Neutrophil (primary cell): ENCODE results near the gene LYSMD2.
A peak's percentile ranks its signal among the peaks of the same experiment; 100 is the strongest.

Source experiments
- H3K27ac ChIP-seq: fragments of 200-600 bp; sonication (generic); 2 replicates; pipeline ENCODE4 v1.5.1; 2016; ENCODE audit warnings: mild to moderate bottlenecking, moderate library complexity
- H3K27me3 ChIP-seq: fragments of 200-600 bp; sonication (generic); 2 replicates; pipeline ENCODE4 v1.6.0; 2016; ENCODE audit warnings: mild to moderate bottlenecking
- H3K36me3 ChIP-seq: fragments of 200-600 bp; sonication (generic); 2 replicates; pipeline ENCODE4 v1.5.1; 2017
- H3K4me1 ChIP-seq, 2 experiments: fragments of 200-600 bp in 1 of 2; sonication (generic) in 1 of 2; 1 replicate in 1 of 2; 2 replicates in 1 of 2; pipeline versions ENCODE4 v1.5.1 to v1.6.1; 2013 to 2016; ENCODE audit warnings: low read depth in 1 of 2, low read length in 1 of 2, mild to moderate bottlenecking in 1 of 2, moderate library complexity in 1 of 2; ENCODE audit not compliant: control insufficient read depth in 1 of 2, insufficient read depth in 1 of 2
- H3K4me3 ChIP-seq, 2 experiments: fragments of 200-600 bp in 1 of 2; sonication (generic) in 1 of 2; 1 replicate in 1 of 2; 2 replicates in 1 of 2; pipeline ENCODE4 v1.5.1; 2013 to 2016; ENCODE audit warnings: low read depth in 1 of 2, low read length in 1 of 2, mild to moderate bottlenecking in 1 of 2, moderate library complexity in 1 of 2
- H3K9me3 ChIP-seq: fragments of 200-600 bp; sonication (generic); 2 replicates; pipeline ENCODE4 v1.5.1; 2016
- TF ChIP-seq, protein P1 (sequence below): fragments of 200-600 bp; sonication (generic); IDR thresholded peaks from 2 replicates; pipeline ENCODE4 v1.5.1; 2016; ENCODE audit warnings: antibody characterized with exemption

Gene LYSMD2

DNA sequence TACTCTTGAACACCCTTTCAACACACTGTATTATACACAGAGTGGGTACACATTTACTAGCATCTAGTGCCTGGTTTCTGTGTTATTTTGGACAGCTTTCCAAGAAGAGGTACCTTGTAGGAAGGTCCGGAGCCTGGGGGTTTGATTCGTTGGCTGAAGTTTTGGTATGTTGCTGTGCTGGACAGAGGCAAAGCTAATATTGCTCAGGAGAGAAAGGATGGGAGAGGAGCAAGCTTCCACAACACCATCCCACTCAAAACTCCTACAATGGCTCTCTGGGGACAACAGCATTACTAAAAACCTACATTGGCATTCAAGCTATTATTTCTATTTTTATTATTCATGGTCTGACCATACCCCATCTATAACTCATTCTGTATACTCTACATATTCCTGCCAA lies 1.1 kb upstream of the LYSMD2 start:
- H3K9me3 ChIP-seq, result no peaks in the 10 kb centered on the region
- peaks cover 24 to 31% of the 10 kb centered on the region in 2 experiments for H3K4me1 ChIP-seq
- TF ChIP-seq, protein P1, sequence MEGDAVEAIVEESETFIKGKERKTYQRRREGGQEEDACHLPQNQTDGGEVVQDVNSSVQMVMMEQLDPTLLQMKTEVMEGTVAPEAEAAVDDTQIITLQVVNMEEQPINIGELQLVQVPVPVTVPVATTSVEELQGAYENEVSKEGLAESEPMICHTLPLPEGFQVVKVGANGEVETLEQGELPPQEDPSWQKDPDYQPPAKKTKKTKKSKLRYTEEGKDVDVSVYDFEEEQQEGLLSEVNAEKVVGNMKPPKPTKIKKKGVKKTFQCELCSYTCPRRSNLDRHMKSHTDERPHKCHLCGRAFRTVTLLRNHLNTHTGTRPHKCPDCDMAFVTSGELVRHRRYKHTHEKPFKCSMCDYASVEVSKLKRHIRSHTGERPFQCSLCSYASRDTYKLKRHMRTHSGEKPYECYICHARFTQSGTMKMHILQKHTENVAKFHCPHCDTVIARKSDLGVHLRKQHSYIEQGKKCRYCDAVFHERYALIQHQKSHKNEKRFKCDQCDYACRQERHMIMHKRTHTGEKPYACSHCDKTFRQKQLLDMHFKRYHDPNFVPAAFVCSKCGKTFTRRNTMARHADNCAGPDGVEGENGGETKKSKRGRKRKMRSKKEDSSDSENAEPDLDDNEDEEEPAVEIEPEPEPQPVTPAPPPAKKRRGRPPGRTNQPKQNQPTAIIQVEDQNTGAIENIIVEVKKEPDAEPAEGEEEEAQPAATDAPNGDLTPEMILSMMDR, result no peak
- no peak overlapping the region for H3K4me3 ChIP-seq
- H3K27ac ChIP-seq, result peak overlapping the region; percentile 86
- no peaks in the 10 kb centered on the region for H3K36me3 ChIP-seq
- H3K27me3 ChIP-seq, result no peaks in the 10 kb centered on the region

DNA sequence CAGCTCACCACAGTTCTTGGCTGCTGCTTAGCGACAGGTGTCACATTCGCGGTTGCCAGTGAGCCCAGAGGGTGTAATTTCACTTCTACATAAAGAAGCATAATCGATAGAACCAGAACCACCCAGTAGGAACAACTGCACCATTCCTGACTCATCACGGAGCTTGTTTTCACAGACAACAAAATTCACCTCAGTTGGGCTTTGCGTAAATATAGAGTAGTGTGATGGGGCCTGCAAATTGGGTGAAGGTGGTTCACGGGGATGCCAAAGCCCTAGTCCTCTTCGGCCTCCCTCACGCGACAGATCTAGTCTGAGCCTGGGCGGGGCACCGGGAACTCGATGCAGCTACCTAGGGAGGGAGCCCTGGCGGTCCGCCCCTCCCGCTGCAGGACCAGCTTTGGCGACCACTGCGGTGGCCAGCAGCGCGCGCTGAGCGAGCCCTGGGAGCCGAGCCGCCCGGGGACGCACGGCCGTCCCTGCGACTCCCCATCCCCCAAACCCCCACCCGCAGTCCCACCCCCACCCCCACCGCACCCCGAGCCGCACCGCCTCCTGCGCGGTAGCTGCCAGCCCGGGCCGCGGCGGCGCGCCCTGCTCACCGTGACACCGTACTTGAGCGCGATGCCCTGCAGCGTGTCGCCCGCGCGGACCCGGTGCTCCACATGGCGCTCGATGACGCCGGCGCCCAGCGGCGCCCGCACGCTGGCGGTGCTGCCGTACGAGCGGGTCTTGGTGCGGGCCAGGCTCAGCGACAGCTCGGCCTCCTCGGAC lies 519 bp downstream of the LYSMD2 start:
- peak overlapping the region; percentile 86 for H3K27ac ChIP-seq
- H3K4me1 ChIP-seq, result peaks cover 38 to 44% of the 10 kb centered on the region in 2 experiments
- TF ChIP-seq, protein P1, result no peak

GRCh38 chr15:51736069-51736468 lies 1.4 kb downstream of the LYSMD2 start:
- Histone ChIP-seq H3K4me3 (peak overlapping the region; percentile 72 to 88), H3K27ac (peak overlapping the region; percentile 86), H3K4me1 (peaks cover 47 to 52% of the 10 kb centered on the region in 2 experiments)

More for the DNA sequence above, 519 bp downstream of the LYSMD2 start:
- Histone ChIP-seq H3K4me3 (peak overlapping the region; percentile 72 to 88), H3K27me3 (no peaks in the 10 kb centered on the region), H3K36me3 (no peaks in the 10 kb centered on the region), H3K9me3 (no peaks in the 10 kb centered on the region)

GRCh38 chr15:51735228-51736010 lies 2.0 kb downstream of the LYSMD2 start:
- peak overlapping the region; percentile 86 for H3K27ac ChIP-seq
- H3K4me1 ChIP-seq, result peaks cover 53 to 59% of the 10 kb centered on the region in 2 experiments
- peak overlapping the region; percentile 72 to 88 for H3K4me3 ChIP-seq

More at GRCh38 chr15:51736069-51736468, 1.4 kb downstream of the LYSMD2 start:
- H3K36me3 ChIP-seq, result no peaks in the 10 kb centered on the region
- TF ChIP-seq, protein P1, result no peak
- H3K9me3 ChIP-seq, result no peaks in the 10 kb centered on the region
- no peaks in the 10 kb centered on the region for H3K27me3 ChIP-seq

DNA sequence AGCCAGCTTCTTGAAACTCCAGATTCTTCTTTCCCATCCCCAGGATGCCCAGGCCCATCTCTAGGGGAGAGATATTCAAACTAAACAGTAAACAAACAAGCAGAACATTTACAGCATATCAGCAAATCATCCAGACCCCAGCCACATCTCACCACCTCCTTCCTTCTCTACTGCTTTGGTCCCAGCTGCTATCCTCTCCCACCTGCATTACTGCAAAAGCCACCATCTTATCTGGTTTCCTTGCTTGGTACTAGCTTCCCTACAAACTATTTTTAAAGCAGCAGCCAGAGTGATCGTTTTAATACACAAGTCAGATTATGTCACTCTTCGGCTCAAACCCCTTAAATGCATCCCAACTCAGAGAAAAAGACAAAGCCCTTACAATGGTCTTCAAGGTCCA lies 4.8 kb downstream of the LYSMD2 start:
- H3K9me3 ChIP-seq, result no peaks in the 10 kb centered on the region
- TF ChIP-seq, protein P1, result no peak
- peak overlapping the region; percentile 96 for H3K27ac ChIP-seq
- H3K4me3 ChIP-seq, result peak overlapping the region in 1 of 2 experiments; percentile 74
- no peaks in the 10 kb centered on the region for H3K27me3 ChIP-seq
- H3K4me1 ChIP-seq, result peaks cover 53 to 58% of the 10 kb centered on the region in 2 experiments
- no peaks in the 10 kb centered on the region for H3K36me3 ChIP-seq

More at GRCh38 chr15:51735228-51736010, 2.0 kb downstream of the LYSMD2 start:
- TF ChIP-seq, protein P1, result no peak
- H3K27me3 ChIP-seq, result no peaks in the 10 kb centered on the region
- H3K9me3 ChIP-seq, result no peaks in the 10 kb centered on the region
- H3K36me3 ChIP-seq, result no peaks in the 10 kb centered on the region
